Body of pancreas (tissue), 4 donors: ENCODE data around the gene OSBPL10.

Source experiments
- CTCF ChIP-seq, 7 experiments: fragments of 450-650 bp in 4 of 7; fragments of 200-600 bp in 3 of 7; sonication (generic) in 3 of 7; IDR thresholded peaks; one replicate each; pipeline ENCODE4 v1.5.1; 2016 to 2019; ENCODE audit warnings: antibody characterized with exemption in 7 of 7
- POLR2A ChIP-seq, 3 donors: fragments of 450-650 bp; IDR thresholded peaks; one replicate each; pipeline ENCODE4 v1.6.1; 2016; ENCODE audit warnings: antibody characterized with exemption in 3 of 3, mild to moderate bottlenecking in 2 of 3

- TF ChIP-seq CTCF (IDR thresholded peaks at IDR 0.05) (no peak), POLR2A (IDR thresholded peaks at IDR 0.05) (no peak)
These were observed 256.9 kb downstream of the OSBPL10 start for GRCh38 chr3:31724116-31724515.
